Fibroblast of upper back skin (primary cell): Measurements from ENCODE around the gene MMP15.
A peak's percentile ranks its signal among the peaks of the same experiment; 100 is the strongest.
"Not testable (repeated sequence)": the region's sequence is repeated elsewhere in the genome, so short reads cannot be mapped to it uniquely, and the experiment has no call there.

Experiments
- DNase-seq: peaks from one replicate; pipeline ENCODE4 v3.0.0-alpha.2; 2013

MMP15 gene

DNA sequence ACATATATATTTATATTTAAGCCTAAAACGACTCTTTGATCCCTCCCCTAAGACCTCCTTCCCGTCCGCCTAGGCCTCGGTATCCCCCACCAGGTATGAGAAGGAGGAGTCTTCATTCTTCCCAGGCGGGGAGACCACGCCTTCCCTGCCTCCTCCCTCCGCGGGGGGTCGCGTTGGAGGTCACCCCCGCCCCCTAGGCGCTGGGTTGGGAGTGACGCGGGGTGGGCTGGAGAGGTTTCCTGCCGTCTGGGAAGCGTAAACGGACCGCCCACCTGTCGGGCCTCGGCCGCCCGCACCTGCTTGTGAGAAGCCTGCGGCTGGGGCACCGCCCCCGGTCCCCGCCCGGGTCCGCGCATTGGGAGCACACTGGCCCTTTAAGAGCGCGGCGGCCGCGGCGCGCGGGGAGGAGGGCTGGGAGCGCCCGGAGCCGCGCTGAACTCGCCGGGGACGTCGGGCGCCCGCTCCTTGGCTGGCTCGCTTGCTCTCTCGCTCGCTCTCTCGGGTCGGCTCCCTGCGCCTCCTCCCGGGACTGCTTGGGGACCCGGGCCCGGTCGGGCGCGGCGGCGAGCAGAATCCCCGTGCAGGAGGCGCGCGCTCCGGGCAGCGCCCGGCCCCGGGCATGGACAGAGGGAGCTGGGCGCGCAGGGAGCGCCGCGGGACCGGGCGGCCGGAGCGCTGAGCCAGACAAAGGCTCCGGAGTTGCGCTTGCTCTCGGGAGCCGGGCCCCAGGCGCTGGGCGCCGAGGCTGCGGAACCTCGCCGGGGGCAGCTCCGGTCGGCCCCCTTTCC is at the start of gene MMP15:
Gene MMP15, plus strand, starts transcription at position 404 of the 788 bp plus-strand sequence. CDS start 597 bp downstream, outside the sequence.
- peak; percentile 29 for DNase-seq

- DNase-seq, result no peak
Observed at GRCh38 chr16:57976331-57976796, 49.2 kb upstream of the MMP15 start.

GRCh38 chr16:57977418-57978069 is 48.0 kb upstream of the MMP15 start:
- no peak for DNase-seq

GRCh38 chr16:57978070-57978465 is 47.5 kb upstream of the MMP15 start:
- DNase-seq, result not testable (repeated sequence)

DNA sequence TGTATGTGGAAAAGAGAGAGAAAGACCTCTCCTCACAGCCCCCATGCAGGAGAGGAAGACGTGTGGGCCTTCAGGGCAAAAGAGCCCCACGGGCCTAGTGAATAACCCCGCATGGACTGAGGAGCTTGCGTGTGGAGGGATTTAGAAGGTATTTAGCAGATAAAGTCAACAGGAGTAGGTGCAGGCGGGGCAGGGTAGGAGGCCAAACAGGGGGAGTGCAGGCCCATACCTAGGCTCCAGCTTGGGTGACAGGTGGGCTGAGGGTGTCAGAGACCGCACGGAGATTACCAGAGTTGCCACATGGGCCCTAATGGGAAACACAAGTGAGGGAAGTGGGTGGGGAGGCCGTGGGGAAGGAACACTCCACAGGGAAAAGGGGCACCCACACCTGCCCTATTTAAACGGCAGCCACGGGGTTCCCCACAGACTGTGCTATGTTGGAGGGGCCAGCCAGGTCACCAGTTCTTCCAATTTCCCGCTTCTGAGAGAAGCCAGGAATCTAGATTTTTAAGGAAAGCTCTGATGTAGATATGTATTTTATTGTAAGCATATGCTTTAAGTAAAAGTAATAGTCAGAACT is 46.5 kb upstream of the MMP15 start:
- DNase-seq, result no peak

DNA sequence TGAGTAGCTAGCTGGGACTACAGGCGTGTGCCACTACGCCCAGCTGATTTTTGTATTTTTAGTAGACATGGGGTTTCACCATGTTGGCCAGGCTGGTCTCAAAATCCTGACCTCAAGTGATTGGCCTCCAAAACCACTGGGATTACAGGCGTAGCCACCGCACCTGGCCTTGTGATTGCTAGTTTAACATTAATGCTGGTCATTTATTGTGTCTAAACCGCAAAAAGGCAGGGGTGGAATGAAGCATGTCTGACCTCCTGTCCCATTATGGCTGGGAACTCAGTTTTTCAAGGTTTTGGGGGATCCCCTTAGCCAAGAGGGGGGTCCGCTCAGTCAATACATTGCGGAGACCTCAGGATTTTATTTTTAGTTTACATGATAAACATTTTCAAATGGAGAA is 43.9 kb upstream of the MMP15 start:
- DNase-seq, result no peak

GRCh38 chr16:57982385-57982784 is 43.2 kb upstream of the MMP15 start:
- no peak for DNase-seq

- peak; percentile 74 for DNase-seq
Observed at GRCh38 chr16:57984443-57985203, 40.9 kb upstream of the MMP15 start.

GRCh38 chr16:57985204-57986181 is 40.1 kb upstream of the MMP15 start:
- no peak for DNase-seq

DNA sequence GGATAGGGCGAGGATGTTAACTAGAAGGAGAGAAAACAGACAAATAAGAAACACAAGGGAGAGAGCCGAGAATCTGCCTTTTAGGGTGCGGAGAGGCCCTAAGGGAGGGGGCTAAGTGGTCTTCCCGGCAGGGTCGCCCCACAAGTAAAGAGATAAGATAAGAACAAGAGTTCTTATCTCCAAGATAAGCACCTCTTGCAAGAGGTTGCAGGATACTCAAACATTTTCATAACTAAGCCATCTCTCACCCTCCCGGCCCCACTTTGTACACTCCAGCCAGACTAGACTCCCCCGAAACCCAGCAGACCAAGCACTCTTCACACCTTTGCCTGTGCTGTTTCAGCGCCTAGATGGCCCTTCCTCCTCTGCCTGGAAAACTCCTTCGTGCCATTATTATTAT is 39.4 kb upstream of the MMP15 start:
- DNase-seq, result no peak

- no peak for DNase-seq
Observed at GRCh38 chr16:57987441-57988177, 37.9 kb upstream of the MMP15 start.

DNA sequence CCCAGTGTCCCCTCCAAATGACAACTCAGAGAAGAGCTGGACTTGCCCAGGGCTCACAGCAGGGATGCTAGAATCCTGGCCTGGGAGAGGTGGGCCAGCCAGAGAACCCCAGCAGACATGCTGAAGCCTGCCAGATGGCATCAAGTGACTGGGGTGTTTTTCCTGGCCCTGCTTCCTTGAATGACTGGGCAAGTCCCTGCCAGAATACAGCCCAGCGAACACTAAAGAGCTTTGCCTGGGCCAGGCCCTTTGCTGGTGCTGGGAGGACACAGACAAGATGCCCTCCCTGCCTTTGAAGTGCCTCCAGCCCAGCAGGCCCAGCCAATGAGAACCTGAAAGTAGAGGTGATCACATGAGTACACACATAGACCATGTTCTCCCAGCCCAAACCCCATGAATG is 36.6 kb upstream of the MMP15 start:
- DNase-seq, result no peak

DNA sequence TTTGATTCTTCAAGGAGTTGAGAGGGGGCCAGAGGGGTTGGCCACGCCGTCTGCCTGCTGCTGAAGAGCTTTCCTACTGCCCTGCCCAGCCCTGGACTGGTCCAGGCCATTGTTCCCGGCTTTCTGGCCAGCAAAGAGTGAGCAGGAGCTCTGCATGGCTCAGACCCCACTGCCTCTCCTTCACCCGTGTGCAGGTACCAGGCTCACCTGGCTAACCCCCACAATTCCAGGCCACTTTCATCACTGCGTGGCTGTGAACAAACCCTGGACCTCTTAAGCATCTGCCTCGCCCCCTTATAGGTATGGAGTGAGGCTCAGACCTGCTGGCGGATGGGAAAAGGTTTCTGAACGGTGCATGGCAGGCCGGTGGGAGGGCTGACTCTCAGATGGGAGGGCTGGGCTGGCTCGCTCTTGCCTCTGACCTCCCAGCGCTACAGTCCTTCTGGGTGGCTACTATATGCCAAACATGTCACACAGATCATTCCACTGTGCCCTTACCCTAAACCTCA is 33.9 kb upstream of the MMP15 start:
- DNase-seq, result no peak

- no peak for DNase-seq
Observed at GRCh38 chr16:57992084-57992483, 33.5 kb upstream of the MMP15 start.

- DNase-seq, result no peak
Observed at GRCh38 chr16:57993438-57993837, 32.1 kb upstream of the MMP15 start.

DNA sequence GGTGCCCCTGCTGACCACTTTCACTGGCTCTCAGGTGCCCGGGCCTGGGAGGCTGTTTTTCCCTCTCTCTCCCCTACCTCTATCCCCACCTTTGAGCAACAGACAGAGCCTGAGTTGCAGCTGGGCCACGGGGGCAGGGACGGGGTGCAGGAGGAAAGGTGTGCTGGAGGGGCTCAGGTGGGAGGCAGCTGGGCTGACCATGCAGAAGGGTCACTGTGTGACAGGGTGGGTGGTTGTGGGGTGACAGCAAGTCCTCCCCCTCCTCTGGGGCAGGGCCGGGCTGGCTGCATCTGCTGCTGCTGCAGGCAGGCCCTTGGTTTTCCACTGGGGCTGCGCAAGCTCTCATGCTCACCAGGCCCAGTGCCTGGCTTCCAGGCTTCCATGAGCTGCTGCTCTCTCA is 31.7 kb upstream of the MMP15 start:
- no peak for DNase-seq

- DNase-seq, result no peak
Observed at GRCh38 chr16:57994361-57994760, 31.2 kb upstream of the MMP15 start.

GRCh38 chr16:57994778-57995177 is 30.8 kb upstream of the MMP15 start:
- no peak for DNase-seq

DNA sequence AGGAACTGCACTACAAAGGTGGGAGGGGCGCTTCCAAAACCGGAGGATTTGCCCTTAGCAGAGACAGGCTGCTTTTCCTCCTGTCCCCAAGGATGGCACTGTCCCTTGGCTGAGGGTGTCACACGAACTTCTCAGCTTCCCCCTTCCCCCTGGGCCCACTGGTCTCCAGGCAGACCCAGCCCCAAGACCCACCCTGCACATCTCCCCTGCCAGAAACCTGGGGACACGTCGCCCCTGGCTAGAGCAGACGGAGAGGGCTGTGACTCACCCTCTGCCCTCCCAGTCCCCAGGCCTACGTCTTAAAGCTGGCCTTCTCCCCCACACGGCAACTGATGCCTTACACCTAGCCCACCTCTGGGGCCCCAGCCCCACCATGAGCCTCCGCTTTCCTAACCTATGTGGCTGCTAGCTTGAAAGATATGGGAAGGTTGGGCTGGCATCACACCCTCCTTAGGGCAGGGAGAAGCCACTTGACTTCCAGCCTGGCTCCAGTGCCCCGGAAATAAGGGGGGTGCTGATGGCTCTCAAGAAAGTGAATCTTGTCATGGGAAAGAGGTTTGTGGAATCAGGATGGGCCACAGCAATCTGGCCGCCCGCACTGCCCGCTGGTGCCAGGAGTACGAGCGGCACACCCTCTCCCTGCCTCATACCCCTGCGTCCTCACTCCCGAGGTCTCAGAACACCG is 29.7 kb upstream of the MMP15 start:
- no peak for DNase-seq

DNA sequence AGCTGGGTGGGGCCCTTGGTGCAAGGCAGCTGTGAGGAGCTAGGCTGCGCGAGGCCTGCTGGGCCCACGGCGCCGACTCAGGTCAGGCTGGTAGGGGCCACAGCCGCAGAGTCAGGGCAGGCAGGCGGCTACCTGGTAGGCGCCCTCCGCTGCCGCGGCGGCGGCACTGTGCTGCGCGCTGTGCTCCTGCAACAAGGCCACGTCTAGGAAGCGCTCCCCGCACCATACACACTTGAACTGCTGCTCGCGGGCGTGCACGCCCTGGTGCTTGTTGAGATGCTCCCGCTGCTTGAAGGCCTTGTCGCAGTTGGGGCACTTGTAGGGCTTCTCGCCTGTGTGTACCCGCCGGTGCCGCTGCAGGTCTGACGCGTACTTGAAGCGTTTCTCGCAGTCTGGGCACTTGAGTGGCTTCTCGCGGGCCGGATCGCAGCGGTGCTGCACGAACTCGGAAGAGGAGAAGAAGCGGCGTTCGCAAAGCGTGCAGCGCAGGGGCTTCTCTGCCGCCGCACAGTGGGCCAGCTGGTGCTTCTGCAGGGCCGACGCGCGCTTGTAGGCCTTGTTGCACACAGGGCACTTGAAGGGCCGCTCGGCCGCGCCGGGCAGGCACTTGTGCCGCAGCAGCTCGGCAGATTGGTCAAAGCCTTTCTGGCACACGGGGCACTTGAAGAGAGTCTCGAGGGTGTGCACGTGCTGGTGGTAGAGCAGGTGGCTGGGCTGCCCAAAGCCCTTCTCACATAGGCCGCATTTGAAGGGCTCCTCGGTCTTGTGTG is 29.0 kb upstream of the MMP15 start:
- DNase-seq, result no peak
